Right cardiac atrium (tissue), 5 donors: ENCODE results near the gene CTH. TPM values are rescaled to one million over a fixed set of nuclear protein-coding genes. Genes with fewer than 3 reads are reported as not detected.
"Not testable (repeated sequence)": the region's sequence is repeated elsewhere in the genome, so short reads cannot be mapped to it uniquely, and the experiment has no call there.

Source experiments
- ATAC-seq, 2 donors: fragments of 200-7000 bp; cut with Tn5 transposase; one replicate each; pipeline versions ENCODE4 v1.8.0 to v1.9.1; 2020; ENCODE audit warnings: moderate library complexity in 2 of 2, mild to moderate bottlenecking in 1 of 2
- DNase-seq, 3 donors: peaks; one replicate each; pipeline ENCODE4 v3.0.0-alpha.2; 2020
- H3K27ac ChIP-seq: one replicate; pipeline ENCODE4 v1.5.1; 2013; ENCODE audit warnings: mild to moderate bottlenecking, low read length, control low read depth, moderate library complexity
- H3K27me3 ChIP-seq: one replicate; pipeline ENCODE4 v1.6.1; 2013; ENCODE audit not compliant: control insufficient read depth, insufficient read depth
- H3K4me1 ChIP-seq: one replicate; pipeline ENCODE4 v1.6.1; 2013; ENCODE audit warnings: low read length; ENCODE audit not compliant: control insufficient read depth, insufficient read depth
- H3K4me3 ChIP-seq: one replicate; pipeline ENCODE4 v1.5.1; 2013; ENCODE audit warnings: low read length, control low read depth
- H3K9me3 ChIP-seq: one replicate; pipeline ENCODE4 v1.6.1; 2013; ENCODE audit warnings: low read length; ENCODE audit not compliant: control insufficient read depth
- WGBS: extraction: QIAGEN DNeasy Blood & Tissue Kit; methylation state at CpG from one replicate; pipeline ENCODE4 v1.1.7; 2013; 5-methylcytosine and 5-hydroxymethylcytosine counted together
- intact Hi-C, 4 donors: fragments of 100-400 bp; cut with DNase I; formaldehyde crosslinking; loops; one replicate each; pipeline versions ENCODE4 v1.11.0 to v1.14.0; 2022 to 2023
- polyA plus RNA-seq: library from polyadenylated mRNA; stranded (reverse); fragments of 200-250 nt; gene quantifications from one replicate; pipeline ENCODE4 v1.2.3, GENCODE V29; 2013
- total RNA-seq, 4 donors: library from RNA; stranded (reverse); fragmentation: NEBNext Ultra II Directional; extraction: Animal tissue kit (Norgen Biotek cat#: 25700); gene quantifications; one replicate each; pipeline ENCODE4 v1.2.1, GENCODE V29; 2021
- donor health status: healthy with polysubstance abuse.
- donor health status: DM: no; HTN: yes; CAD: no.
- donor health status: DM: no; HTN: no; CAD: no.
- donor health status: DM: no; HTN: yes; CAD: no; lungs with severe emphysema.
- donor health status: DM: yes; HTN: yes; CAD: no.

Gene CTH
- total and polyA plus RNA-seq, 5 donors, result 0.94 to 3.9 (median 2.0) TPM

DNA sequence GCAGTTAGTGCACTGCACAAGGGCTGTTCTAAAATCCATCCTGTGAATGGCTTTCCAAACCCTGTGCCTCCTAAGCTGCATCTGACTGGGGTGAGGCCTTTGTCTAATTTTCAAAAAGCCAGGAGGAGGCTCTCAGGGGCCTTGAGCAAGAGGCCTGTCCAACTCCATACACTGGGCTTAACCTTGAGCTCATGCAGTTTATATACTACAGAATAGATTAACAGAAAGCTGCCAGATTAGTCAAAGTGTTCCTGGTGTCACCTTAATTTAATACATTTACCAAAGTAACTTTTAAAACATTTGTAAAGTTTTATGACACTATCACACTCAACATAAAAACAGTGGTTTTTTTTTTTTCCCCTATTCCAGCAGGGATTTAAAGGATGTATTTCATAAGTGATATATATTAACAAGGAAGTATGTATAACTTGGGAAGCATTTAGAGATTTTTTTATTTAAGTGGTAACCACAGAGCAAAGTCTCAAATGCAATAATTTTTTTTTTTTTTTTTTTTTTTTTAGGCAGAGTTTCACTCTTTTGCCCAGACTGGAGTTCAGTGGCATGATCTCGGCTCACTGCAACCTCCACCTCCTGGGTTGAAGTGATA lies 23.3 kb downstream of the CTH start:
- Histone ChIP-seq H3K27me3 (no peaks in the 10 kb centered on the region), H3K4me1 (no peaks in the 10 kb centered on the region), H3K27ac (no peak overlapping the region), H3K9me3 (no peaks in the 10 kb centered on the region), H3K4me3 (no peak overlapping the region)
- intact Hi-C loops, result loop anchor here in 1 of 4 donors (10.0 kb wide), 1 partner anchor 80 kb away; no protein-coding TSS in a partner anchor
- ATAC-seq, result no peak
- DNase-seq, result no peak
- WGBS, result 95% methylated on average over 1 of the region's 1 CpG

- 71% methylated on average over 6 of the region's 6 CpGs for WGBS
Observed at GRCh38 chr1:70436622-70437251, 25.7 kb downstream of the CTH start.

GRCh38 chr1:70438529-70438928 lies 27.5 kb downstream of the CTH start:
- no peaks in the 10 kb centered on the region for H3K27me3 ChIP-seq
- no peak overlapping the region for H3K27ac ChIP-seq
- no peak overlapping the region for H3K4me3 ChIP-seq
- no peaks in the 10 kb centered on the region for H3K4me1 ChIP-seq
- intact Hi-C loops, result loop anchor here in 1 of 4 donors (10.0 kb wide), 1 partner anchor 76 kb away; no protein-coding TSS in a partner anchor
- DNase-seq (no peak), ATAC-seq (no peak)
- no peaks in the 10 kb centered on the region for H3K9me3 ChIP-seq
- WGBS, result 89% methylated on average over 2 of the region's 2 CpGs

More at GRCh38 chr1:70436622-70437251, 25.7 kb downstream of the CTH start:
- ATAC-seq, result no peak
- intact Hi-C loops, result loop anchor here in 1 of 4 donors (10.0 kb wide), 1 partner anchor 78 kb away; no protein-coding TSS in a partner anchor
- no peak for DNase-seq
- H3K9me3 ChIP-seq, result no peaks in the 10 kb centered on the region
- no peak overlapping the region for H3K4me3 ChIP-seq
- H3K4me1 ChIP-seq, result no peaks in the 10 kb centered on the region
- no peaks in the 10 kb centered on the region for H3K27me3 ChIP-seq
- H3K27ac ChIP-seq, result no peak overlapping the region

GRCh38 chr1:70440642-70441391 lies 29.7 kb downstream of the CTH start:
- Histone ChIP-seq H3K4me3 (no peak overlapping the region), H3K27me3 (no peaks in the 10 kb centered on the region), H3K4me1 (peaks cover 1% of the 10 kb centered on the region), H3K27ac (no peak overlapping the region), H3K9me3 (no peaks in the 10 kb centered on the region)
- intact Hi-C loops, result no loop called here
- ATAC-seq (no peak), DNase-seq (no peak)
- 87% methylated on average over 2 of the region's 2 CpGs for WGBS

DNA sequence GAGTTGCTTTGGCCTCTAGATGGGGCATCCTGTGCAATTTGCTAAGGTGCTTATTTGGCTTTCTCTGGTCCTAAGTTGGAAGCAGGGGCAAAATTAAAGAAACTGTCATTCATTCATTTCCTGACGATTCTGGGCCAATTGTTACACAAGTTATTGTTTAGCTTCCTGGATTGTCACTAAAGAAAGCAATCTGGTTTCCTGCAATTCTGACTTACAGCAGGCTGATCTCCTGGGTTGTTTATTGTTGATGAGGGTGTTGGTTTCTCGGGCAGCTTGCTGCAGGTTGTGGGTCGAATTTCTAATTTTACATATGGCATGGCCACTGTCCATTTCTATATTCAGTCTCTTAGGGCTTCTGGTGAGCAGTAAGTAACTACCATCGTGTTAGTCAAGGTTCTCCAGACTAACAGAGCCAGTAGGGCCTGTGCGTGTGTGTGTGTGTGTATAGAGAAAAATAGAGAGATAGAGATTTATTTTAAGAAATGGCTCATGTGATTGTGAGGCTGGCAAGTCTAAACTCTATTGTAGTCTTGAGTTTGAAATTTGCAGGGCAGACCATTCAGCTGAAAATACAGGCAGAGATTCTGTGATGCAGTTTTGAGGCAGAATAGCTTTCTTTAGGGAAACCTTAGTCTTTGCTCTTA lies 30.4 kb downstream of the CTH start:
- Histone ChIP-seq H3K27me3 (no peaks in the 10 kb centered on the region), H3K4me1 (peaks cover 1% of the 10 kb centered on the region), H3K9me3 (no peaks in the 10 kb centered on the region), H3K27ac (no peak overlapping the region), H3K4me3 (no peak overlapping the region)
- ATAC-seq (peak in 1 of 2 donors; percentile 74), DNase-seq (no peak)
- intact Hi-C loops, result no loop called here
- 48% methylated on average over 5 of the region's 5 CpGs for WGBS

DNA sequence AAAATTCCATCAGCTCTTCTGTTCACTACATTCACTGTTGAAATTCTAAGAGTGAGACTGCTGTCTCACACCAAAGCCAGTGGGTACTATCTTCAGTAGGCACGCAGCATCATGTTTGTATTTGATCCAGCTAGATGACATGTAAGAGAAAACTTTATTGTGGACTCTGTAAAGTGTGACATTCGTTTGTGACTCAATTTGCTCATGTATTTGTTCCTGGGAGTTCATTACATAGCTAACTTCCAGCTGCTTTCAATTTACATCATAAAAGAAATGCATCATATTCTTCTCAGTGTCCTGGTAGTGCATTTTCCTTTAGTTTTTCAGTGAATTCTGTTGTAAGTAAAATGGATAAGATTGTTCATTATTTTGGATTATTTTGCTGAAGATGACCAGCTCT lies 31.4 kb downstream of the CTH start:
- peaks cover 1% of the 10 kb centered on the region for H3K4me1 ChIP-seq
- DNase-seq (no peak), ATAC-seq (no peak)
- no peak overlapping the region for H3K27ac ChIP-seq
- no peaks in the 10 kb centered on the region for H3K9me3 ChIP-seq
- no peaks in the 10 kb centered on the region for H3K27me3 ChIP-seq
- WGBS, result 64% methylated on average over 2 of the region's 2 CpGs
- intact Hi-C loops, result no loop called here
- no peak overlapping the region for H3K4me3 ChIP-seq

GRCh38 chr1:70443739-70444138 lies 32.7 kb downstream of the CTH start:
- Histone ChIP-seq H3K27me3 (no peaks in the 10 kb centered on the region), H3K4me3 (no peak overlapping the region), H3K9me3 (no peaks in the 10 kb centered on the region), H3K4me1 (peaks cover 1% of the 10 kb centered on the region), H3K27ac (no peak overlapping the region)
- WGBS, result 81% methylated on average over 1 of the region's 1 CpG
- intact Hi-C loops, result no loop called here
- DNase-seq (no peak), ATAC-seq (no peak)

DNA sequence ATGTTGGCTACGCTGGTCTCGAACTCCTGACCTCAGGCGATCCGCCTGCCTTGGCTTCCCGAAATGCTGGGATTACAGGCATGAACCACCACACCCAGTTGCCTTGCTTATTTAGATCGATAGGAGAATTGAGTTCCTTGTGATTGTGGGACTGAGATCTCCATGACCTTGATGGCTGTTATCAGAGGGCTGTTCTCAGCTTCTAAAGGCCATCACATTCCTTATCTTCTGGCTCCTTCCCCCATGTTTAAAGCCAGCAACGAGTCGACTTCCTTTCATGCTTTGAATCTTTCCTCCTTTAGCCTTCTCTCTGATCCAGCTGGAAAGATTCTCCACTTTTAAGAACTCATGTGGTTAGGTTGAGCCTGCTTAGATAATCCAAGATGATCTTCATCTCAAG lies 38.0 kb downstream of the CTH start:
- no peaks in the 10 kb centered on the region for H3K9me3 ChIP-seq
- ATAC-seq, result no peak

GRCh38 chr1:70452164-70452939 lies 41.3 kb downstream of the CTH start:
- ATAC-seq, DNase-seq, H3K27me3 ChIP-seq, H3K4me1 ChIP-seq, intact Hi-C loops, H3K9me3 ChIP-seq, H3K4me3 ChIP-seq, H3K27ac ChIP-seq: not testable (repeated sequence)
- WGBS, result 74% methylated on average over 3 of the region's 3 CpGs

More for the DNA sequence above, 38.0 kb downstream of the CTH start:
- Histone ChIP-seq H3K27me3 (no peaks in the 10 kb centered on the region), H3K27ac (no peak overlapping the region), H3K4me3 (no peak overlapping the region), H3K4me1 (peaks cover 1% of the 10 kb centered on the region)
- 72% methylated on average over 8 of the region's 8 CpGs for WGBS
- no peak for DNase-seq
- intact Hi-C loops, result no loop called here

GRCh38 chr1:70455291-70455690 lies 44.2 kb downstream of the CTH start:
- no peaks in the 10 kb centered on the region for H3K9me3 ChIP-seq
- H3K4me3 ChIP-seq, result no peak overlapping the region
- DNase-seq (no peak), ATAC-seq (no peak)
- WGBS, result 49% methylated on average over 2 of the region's 2 CpGs
- no peaks in the 10 kb centered on the region for H3K27me3 ChIP-seq
- no peaks in the 10 kb centered on the region for H3K4me1 ChIP-seq
- intact Hi-C loops, result no loop called here
- no peak overlapping the region for H3K27ac ChIP-seq
